IMR-90 (cell line): Measurements from ENCODE around the gene NEK6.

Source experiments
- BHLHE40 ChIP-seq: fragments of 150-350 bp; IDR thresholded peaks from 2 replicates; pipeline ENCODE4 v1.6.1; 2016; ENCODE audit warnings: mild to moderate bottlenecking, low read depth, low read length
- FOS ChIP-seq: fragments of 150-350 bp; IDR thresholded peaks from 2 replicates; pipeline ENCODE4 v1.6.1; 2016; ENCODE audit warnings: low read depth, low read length
- MAZ ChIP-seq: IDR thresholded peaks from 2 replicates; pipeline ENCODE4 v1.6.1; 2012; ENCODE audit warnings: low read depth, mild to moderate bottlenecking, low read length, improper control_type of control experiment, moderate library complexity, borderline replicate concordance
- NFE2L2 ChIP-seq: fragments of 150-350 bp; IDR thresholded peaks from 2 replicates; pipeline ENCODE4 v1.6.1; 2016; ENCODE audit warnings: low read depth, mild to moderate bottlenecking, low read length
- POLR2A ChIP-seq: IDR thresholded peaks from 2 replicates; pipeline ENCODE4 v1.6.1; 2012; ENCODE audit warnings: mild to moderate bottlenecking, low read depth, low read length
- RAD21 ChIP-seq: IDR thresholded peaks from 2 replicates; pipeline ENCODE4 v1.6.1; 2012; ENCODE audit warnings: low read length, improper control_type of control experiment
- RCOR1 ChIP-seq: IDR thresholded peaks from 2 replicates; pipeline ENCODE4 v1.6.1; 2012; ENCODE audit warnings: mild to moderate bottlenecking, low read length, improper control_type of control experiment; ENCODE audit not compliant: insufficient replicate concordance
- RFX5 ChIP-seq: IDR thresholded peaks from 2 replicates; pipeline ENCODE4 v1.8.0; 2012; ENCODE audit warnings: low read depth, mild to moderate bottlenecking, low read length, moderate library complexity
- SMC3 ChIP-seq: fragments of 150-350 bp; IDR thresholded peaks from 2 replicates; pipeline ENCODE4 v1.6.1; 2016; ENCODE audit warnings: low read depth, mild to moderate bottlenecking, antibody characterized with exemption, low read length, moderate library complexity
- TF ChIP-seq, protein P1 (sequence below): conservative IDR thresholded peaks from 2 replicates; pipeline ENCODE4 v1.5.1; 2012; ENCODE audit warnings: mild to moderate bottlenecking, low read depth, low read length, improper control_type of control experiment
- TF ChIP-seq, protein P2 (sequence below): fragments of 150-350 bp; IDR thresholded peaks from 2 replicates; pipeline ENCODE4 v1.6.1; 2016; ENCODE audit warnings: low read depth, mild to moderate bottlenecking, low read length, moderate library complexity, borderline replicate concordance
- TF ChIP-seq, protein P3 (sequence below): fragments of 150-350 bp; IDR thresholded peaks from 2 replicates; pipeline ENCODE4 v1.6.1; 2017; ENCODE audit warnings: mild to moderate bottlenecking, antibody characterized with exemption, low read length, low read depth

DNA sequence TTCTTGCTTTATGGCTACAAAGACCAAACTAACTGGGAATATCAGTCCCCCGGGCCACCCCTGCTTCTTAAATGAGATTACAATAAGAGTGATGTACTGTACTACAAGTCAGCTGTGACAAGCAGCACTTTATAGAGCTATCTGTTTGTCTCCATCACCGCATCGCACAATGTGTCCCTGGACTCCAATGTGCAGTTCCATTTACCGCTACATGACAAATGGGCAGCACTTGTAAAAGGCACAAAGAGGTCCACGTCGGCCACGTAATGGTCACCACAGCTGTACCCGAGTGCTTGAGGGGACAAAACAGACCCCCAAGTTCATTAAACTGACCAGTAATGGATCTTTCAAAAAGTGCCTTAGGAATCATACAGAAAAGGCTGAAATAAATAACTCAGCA is 103.4 kb downstream of the NEK6 start:
- TF ChIP-seq, protein P1, sequence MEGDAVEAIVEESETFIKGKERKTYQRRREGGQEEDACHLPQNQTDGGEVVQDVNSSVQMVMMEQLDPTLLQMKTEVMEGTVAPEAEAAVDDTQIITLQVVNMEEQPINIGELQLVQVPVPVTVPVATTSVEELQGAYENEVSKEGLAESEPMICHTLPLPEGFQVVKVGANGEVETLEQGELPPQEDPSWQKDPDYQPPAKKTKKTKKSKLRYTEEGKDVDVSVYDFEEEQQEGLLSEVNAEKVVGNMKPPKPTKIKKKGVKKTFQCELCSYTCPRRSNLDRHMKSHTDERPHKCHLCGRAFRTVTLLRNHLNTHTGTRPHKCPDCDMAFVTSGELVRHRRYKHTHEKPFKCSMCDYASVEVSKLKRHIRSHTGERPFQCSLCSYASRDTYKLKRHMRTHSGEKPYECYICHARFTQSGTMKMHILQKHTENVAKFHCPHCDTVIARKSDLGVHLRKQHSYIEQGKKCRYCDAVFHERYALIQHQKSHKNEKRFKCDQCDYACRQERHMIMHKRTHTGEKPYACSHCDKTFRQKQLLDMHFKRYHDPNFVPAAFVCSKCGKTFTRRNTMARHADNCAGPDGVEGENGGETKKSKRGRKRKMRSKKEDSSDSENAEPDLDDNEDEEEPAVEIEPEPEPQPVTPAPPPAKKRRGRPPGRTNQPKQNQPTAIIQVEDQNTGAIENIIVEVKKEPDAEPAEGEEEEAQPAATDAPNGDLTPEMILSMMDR = no peak
- TF ChIP-seq, protein P2, sequence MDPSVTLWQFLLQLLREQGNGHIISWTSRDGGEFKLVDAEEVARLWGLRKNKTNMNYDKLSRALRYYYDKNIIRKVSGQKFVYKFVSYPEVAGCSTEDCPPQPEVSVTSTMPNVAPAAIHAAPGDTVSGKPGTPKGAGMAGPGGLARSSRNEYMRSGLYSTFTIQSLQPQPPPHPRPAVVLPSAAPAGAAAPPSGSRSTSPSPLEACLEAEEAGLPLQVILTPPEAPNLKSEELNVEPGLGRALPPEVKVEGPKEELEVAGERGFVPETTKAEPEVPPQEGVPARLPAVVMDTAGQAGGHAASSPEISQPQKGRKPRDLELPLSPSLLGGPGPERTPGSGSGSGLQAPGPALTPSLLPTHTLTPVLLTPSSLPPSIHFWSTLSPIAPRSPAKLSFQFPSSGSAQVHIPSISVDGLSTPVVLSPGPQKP = no peak
- TF ChIP-seq BHLHE40 = no peak
- TF ChIP-seq RAD21 = no peak
- TF ChIP-seq FOS = no peak
- TF ChIP-seq POLR2A = no peak
- no peak for TF ChIP-seq MAZ
- TF ChIP-seq NFE2L2 = no peak
- no peak for TF ChIP-seq RFX5
- TF ChIP-seq RCOR1 = no peak
- TF ChIP-seq SMC3 = no peak
- TF ChIP-seq, protein P3, sequence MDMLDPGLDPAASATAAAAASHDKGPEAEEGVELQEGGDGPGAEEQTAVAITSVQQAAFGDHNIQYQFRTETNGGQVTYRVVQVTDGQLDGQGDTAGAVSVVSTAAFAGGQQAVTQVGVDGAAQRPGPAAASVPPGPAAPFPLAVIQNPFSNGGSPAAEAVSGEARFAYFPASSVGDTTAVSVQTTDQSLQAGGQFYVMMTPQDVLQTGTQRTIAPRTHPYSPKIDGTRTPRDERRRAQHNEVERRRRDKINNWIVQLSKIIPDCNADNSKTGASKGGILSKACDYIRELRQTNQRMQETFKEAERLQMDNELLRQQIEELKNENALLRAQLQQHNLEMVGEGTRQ = no peak
